NCI-H2081 (cell line): ENCODE data around the gene MCC.

Source experiments
- DNase-seq, 2 experiments: peaks; one replicate each; lab custom pipeline; 2025; lab: John Stamatoyannopoulos, UW

Gene MCC

GRCh38 chr5:113176196-113176595 is 312.1 kb downstream of the MCC start:
- DNase-seq = no peak

DNA sequence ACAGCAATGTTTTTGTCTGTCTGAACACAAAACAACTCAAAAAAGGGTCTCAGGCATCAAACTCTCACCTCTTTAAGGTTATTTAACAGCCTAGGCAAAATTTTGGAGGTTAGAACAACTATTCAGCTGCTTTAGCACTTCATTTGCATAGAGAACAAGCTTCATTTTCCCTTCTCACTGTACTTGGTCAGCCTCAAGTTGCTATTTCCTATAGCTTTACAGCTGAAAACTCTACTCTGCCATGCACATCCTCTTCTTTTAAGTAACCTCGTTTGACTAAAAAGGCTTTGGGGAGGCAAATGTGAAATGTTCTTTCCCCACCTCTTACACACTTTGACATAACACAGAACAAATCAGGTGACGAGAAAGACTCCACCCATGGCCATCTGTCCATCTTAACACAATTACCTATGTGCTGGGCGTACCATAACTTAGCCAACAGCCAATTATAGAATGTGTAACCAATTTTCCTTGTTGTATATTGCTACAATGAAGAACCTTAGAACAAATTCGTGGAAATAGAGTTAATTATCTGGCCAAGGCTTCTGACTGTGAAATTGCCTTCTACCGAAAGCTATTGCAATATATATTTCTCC is 315.9 kb downstream of the MCC start:
- no peak for DNase-seq

GRCh38 chr5:113171520-113171919 is 316.7 kb downstream of the MCC start:
- no peak for DNase-seq

DNA sequence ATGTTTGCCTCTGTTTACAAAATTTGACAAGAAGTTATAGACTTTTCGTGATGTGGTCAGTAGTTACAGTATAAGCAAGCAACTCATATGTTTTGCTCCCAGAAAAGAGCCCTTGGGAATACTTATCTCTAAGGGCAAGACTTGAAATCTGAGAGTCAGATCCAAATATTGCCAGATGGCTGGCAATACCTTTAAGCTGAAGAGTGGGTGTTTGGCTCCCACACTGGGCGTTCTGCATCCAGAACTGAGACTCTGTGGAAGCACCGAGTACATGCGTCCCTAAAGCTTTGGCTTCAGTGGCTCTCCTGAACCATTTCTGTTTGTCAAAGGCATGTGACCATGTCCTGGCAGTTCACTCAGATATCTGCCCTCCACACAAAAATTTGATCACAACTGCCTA is 317.5 kb downstream of the MCC start:
- no peak for DNase-seq

GRCh38 chr5:113169720-113170119 is 318.5 kb downstream of the MCC start:
- DNase-seq = no peak

DNA sequence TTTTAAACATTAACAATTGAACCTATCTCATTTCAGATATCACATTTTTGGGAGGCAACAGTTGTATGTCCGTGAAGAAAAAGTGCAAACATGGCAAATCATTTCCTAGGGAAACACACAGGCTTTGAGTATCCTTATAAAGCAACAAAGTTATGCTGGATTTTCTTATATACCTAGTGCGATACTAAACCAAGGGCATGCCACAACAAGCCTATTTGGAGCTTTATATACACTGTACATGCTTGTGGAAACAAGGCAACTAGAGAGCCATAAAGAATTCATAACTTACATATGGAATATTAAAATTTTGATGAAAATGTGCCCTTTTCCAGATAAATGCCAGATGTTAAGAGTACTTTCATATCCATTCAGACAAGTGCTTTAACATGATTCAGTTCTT is 320.3 kb downstream of the MCC start:
- no peak for DNase-seq

- no peak for DNase-seq
Observed at GRCh38 chr5:113166852-113167366, 321.3 kb downstream of the MCC start.

DNA sequence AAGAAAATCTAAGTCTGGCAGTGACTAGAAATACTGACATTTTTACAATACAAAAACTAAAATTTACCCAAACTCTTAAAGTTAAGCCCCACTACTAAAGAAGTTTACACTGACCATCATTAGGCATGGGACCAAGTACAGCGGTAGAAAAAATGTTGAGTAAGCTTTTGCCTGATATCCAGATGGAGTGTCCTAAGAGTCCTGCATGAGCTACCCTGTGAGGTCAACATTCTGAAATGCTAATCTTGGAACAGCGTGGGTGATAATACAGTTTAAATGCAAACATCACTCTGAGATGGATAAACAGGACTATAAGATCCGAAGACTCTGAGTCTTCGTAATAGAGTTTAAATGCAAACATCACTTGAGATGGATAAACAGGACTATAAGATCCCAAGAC is 322.0 kb downstream of the MCC start:
- no peak for DNase-seq

GRCh38 chr5:113164021-113164420 is 324.2 kb downstream of the MCC start:
- no peak for DNase-seq

GRCh38 chr5:113163328-113163727 is 324.9 kb downstream of the MCC start:
- no peak for DNase-seq

DNA sequence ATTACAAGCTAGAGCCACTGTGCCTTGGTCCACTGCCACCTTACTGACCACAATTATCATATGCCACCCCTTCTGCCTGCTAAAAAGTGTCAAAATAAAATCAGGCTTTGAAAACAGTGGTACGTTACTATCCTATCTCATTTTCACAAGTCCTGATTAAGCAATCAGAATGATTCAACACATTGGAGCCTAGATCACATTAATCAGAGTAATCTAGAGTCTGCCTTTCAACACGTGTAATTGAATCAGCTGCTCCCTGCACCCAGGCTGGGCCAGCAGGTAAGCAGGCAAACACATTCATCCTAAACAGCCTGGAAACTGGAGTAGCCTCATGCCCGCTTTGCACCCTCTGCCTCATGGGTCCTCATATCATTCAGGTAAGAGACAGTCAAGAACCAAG is 325.5 kb downstream of the MCC start:
- DNase-seq = no peak

- no peak for DNase-seq
Observed at GRCh38 chr5:113162208-113162607, 326.0 kb downstream of the MCC start.

- no peak for DNase-seq
Observed at GRCh38 chr5:113161806-113162205, 326.4 kb downstream of the MCC start.

GRCh38 chr5:113157886-113158285 is 330.4 kb downstream of the MCC start:
- no peak for DNase-seq

GRCh38 chr5:113156271-113156877 is 331.9 kb downstream of the MCC start:
- DNase-seq = no peak

GRCh38 chr5:113153512-113154097 is 334.6 kb downstream of the MCC start:
- no peak for DNase-seq

GRCh38 chr5:113152380-113152740 is 335.9 kb downstream of the MCC start:
- DNase-seq = no peak

- no peak for DNase-seq
Observed at GRCh38 chr5:113151641-113152379, 336.4 kb downstream of the MCC start.

DNA sequence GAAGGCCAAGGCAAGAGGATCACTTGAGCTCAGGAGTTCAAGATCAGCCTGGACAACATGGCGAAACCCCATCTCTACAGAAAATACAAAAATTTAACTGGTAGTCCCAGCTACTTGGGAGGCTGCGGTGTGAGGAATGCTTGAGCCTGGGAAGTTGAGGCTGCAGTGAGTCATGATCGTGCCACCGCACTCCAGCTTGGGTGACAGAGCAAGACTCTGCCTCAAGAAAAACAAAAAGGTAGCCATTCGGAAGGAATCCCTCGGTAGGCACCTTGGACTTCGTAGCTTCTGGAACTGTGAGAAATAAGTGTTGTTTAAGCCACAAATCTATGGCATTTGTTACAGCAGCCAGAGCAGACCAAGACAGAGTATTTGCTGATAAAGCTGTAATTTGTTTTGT is 337.4 kb downstream of the MCC start:
- DNase-seq = no peak

GRCh38 chr5:113150221-113150620 is 338.0 kb downstream of the MCC start:
- no peak for DNase-seq

GRCh38 chr5:113147537-113147936 is 340.7 kb downstream of the MCC start:
- DNase-seq = no peak

- no peak for DNase-seq
Observed at GRCh38 chr5:113147101-113147508, 341.1 kb downstream of the MCC start.
